IMR-90 (cell line): Measurements from ENCODE around the gene ZNF618.

Experiments
- BHLHE40 ChIP-seq: fragments of 150-350 bp; IDR thresholded peaks from 2 replicates; pipeline ENCODE4 v1.6.1; 2016; ENCODE audit warnings: mild to moderate bottlenecking, low read depth, low read length
- CEBPB ChIP-seq: IDR thresholded peaks from 2 replicates; pipeline ENCODE4 v1.6.1; 2012; ENCODE audit warnings: low read depth, low read length, improper control_type of control experiment
- CHD1 ChIP-seq: IDR thresholded peaks from 2 replicates; pipeline ENCODE4 v1.6.1; 2012; ENCODE audit warnings: low read depth, low read length, improper control_type of control experiment
- CTCF ChIP-seq: conservative IDR thresholded peaks from 2 replicates; pipeline ENCODE4 v1.5.1; 2012; ENCODE audit warnings: mild to moderate bottlenecking, low read depth, low read length, improper control_type of control experiment
- MAFK ChIP-seq: IDR thresholded peaks from 2 replicates; pipeline ENCODE4 v1.6.1; 2012; ENCODE audit warnings: low read depth, low read length, improper control_type of control experiment
- MXI1 ChIP-seq: IDR thresholded peaks from 2 replicates; pipeline ENCODE4 v1.6.1; 2012; ENCODE audit warnings: low read depth, mild to moderate bottlenecking, low read length, moderate library complexity, borderline replicate concordance
- POLR2A ChIP-seq: IDR thresholded peaks from 2 replicates; pipeline ENCODE4 v1.6.1; 2012; ENCODE audit warnings: mild to moderate bottlenecking, low read depth, low read length
- RFX5 ChIP-seq: IDR thresholded peaks from 2 replicates; pipeline ENCODE4 v1.8.0; 2012; ENCODE audit warnings: low read depth, mild to moderate bottlenecking, low read length, moderate library complexity

- no peak for TF ChIP-seq CTCF
- TF ChIP-seq POLR2A: no peak
- TF ChIP-seq CHD1: no peak
- TF ChIP-seq MXI1: no peak
- TF ChIP-seq CEBPB: no peak
- no peak for TF ChIP-seq BHLHE40
- TF ChIP-seq RFX5: no peak
- no peak for TF ChIP-seq MAFK
Measured at GRCh38 chr9:114088571-114089170, 212.6 kb downstream of the ZNF618 start.
